Fibroblast of villous mesenchyme (primary cell): Measurements from ENCODE around the gene IL1R1. TPM values are rescaled to one million over a fixed set of nuclear protein-coding genes. Genes with fewer than 3 reads are reported as not detected.

ENCODE experiments used
- DNase-seq: peaks from one replicate; pipeline ENCODE4 v3.0.0-alpha.2; 2010; ENCODE audit warnings: low read depth
- H3K4me3 ChIP-seq: 2 replicates; pipeline ENCODE4 v1.5.1; 2011; ENCODE audit warnings: low read depth, mild to moderate bottlenecking, low read length
- CTCF ChIP-seq: IDR thresholded peaks from 2 replicates; pipeline ENCODE4 v1.5.1; 2012; ENCODE audit warnings: low read depth, mild to moderate bottlenecking, low read length; ENCODE audit not compliant: insufficient read depth
- total RNA-seq: library from RNA; depleted of rRNA; stranded (reverse); fragments of >200 nt; gene quantifications from 2 replicates; pipeline ENCODE4 v1.2.3, GENCODE V29; 2012

The IL1R1 gene
- total RNA-seq, 1 donor, result 62.6 TPM

DNA sequence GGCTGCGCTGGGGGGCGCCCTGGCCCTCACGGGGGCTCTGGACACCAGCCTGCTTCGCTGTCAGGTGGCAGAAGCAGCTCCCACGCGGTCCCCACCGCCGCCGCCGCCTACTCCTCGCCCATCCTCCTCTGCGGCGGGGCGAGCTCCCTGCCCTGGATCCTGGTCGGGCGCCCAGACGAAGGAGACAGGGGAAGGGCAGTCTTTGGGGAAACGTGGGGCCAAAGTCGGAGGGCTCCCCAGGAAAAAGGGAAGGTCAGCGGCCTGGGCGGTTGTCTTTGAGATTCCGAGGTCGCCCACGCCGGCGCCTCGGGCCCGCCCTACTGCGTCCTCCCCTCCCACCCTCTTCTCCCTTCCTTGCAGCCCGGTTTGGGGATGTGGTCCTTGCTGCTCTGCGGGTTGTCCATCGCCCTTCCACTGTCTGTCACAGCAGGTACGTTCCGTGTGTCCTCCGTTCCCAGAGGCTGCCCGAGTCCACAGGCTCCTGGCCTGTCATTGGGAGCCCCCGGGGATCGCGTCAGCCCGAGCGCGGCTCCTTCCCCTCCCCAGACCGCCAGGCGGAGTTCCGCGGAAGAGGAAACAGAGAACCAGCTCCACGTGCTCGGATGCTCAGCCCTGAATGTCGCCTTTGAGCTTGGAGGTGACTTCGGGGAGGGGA is 45.1 kb downstream of the IL1R1 start:
- DNase-seq, result peak; percentile 59
- TF ChIP-seq CTCF, result peak; percentile 45
- H3K4me3 ChIP-seq, result peak overlapping the region; percentile 64

DNA sequence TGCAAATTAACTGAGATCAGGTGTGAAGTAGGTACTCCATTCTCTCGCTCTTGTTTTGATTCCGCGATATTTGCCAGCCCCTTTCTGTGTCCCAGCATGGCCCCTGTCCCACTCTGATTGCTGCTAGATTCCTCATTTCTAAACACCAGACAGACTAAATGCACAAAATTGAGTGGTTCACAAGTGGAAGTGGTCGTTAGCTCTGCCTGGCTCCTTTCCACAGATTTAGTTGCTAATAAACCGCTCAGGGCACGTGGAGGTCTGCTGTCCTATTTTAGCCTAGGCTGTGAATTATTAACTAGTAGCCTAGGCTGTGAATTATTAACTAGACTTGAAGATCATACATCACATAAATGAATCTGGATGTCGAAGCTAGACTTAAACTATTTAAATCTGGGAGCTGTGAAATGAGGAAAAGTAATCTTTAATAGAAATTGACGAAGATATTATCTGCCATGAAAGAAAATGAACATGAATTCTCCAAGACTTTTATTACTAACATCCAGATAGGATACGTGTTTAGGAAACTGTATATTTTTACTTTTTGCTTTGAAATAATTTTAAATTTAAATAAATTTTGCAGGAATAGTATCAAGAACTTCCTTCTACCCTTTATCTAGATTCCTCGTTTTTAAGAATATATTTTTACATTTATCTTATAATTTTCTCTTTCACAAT is 48.0 kb downstream of the IL1R1 start:
- no peak for DNase-seq
- no peak for TF ChIP-seq CTCF
- H3K4me3 ChIP-seq, result no peak overlapping the region

GRCh38 chr2:102191501-102191900 is 49.0 kb downstream of the IL1R1 start:
- no peak for TF ChIP-seq CTCF
- DNase-seq, result no peak
- no peak overlapping the region for H3K4me3 ChIP-seq

GRCh38 chr2:102193074-102193473 is 50.5 kb downstream of the IL1R1 start:
- no peak for DNase-seq
- TF ChIP-seq CTCF, result no peak
- no peak overlapping the region for H3K4me3 ChIP-seq

DNA sequence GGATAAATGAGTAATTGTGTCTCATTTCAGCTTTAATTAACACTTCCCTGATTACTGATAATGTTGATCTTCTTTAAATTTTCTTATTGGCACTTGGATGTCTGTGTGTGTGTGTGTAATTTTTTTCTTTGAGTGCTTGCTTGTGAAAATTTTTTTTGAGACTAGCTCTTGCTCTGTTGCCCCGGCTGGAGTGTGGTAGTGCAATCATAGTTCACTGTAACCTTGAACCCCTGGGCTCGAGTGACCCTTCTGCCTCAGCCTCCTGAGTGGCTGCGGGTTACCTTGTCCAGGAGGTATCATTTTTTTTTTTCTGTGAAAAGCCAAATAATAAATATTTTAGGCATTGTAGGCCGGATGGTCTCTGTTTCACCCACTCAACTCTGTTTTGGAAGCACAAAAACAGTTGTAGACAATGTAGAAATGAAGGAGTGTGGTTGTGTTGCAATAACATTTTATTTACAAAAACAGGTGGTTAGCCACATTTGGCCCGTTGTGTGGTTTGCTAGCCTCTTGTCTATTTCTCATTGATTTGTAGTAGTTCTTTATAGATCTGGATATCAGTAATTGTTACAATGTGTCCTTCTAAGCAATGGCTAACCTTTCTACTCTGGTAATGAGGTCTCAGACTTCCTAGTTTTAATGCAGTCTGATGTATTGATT is 52.2 kb downstream of the IL1R1 start:
- no peak for DNase-seq
- TF ChIP-seq CTCF, result no peak
- no peak overlapping the region for H3K4me3 ChIP-seq

DNA sequence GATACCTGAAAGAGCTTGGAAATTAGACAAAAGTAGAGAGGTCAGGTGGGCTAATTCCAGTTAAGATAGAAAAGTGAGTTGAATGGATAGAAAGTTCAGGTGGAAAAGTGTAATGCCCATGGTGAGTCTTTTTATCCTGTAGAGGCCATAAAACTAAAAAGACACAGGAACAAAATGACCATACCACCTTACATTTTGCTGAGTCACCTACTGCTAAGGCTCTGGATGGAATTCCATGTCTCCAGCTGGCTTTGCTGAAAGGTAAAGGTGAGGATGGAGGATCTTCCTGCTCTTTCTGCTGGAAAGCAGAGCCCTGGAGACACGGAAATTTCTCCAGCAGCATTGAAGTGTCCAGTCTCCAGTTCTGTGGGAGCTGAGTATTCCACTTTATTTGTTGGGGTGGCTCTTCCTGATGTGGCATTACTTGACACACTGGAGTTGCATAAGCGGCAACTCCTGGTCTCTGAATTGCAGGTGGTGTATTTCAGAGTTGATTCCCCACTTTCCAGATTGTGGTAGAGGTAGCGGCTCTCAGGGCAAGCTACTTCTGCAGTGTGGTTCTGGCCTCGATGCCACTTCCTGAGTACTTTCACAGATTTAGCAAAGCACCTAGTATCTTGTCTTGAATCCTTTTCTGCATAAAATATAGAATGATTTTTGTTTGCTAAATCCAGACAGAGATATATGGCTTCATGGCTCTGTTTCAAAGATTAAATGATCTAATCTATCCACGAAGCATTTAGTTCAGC is 55.0 kb downstream of the IL1R1 start:
- TF ChIP-seq CTCF, result no peak
- H3K4me3 ChIP-seq, result no peak overlapping the region
- DNase-seq, result no peak
